ENCODE data around the gene BRINP2.

- TF ChIP-seq POLR2AphosphoS5 (IDR thresholded peaks at IDR 0.05; ENCODE audit: low read depth) (no peak), CTCF (IDR thresholded peaks at IDR 0.05; ENCODE audit: insufficient read depth, low read length) (no peak)
These were observed 32.4 kb upstream of the BRINP2 start for GRCh38 chr1:177138347-177138746.

Data from HL-60 (cell line).